Right atrium auricular region (tissue), 2 donors: ENCODE results near the gene GPC3. TPM values are rescaled to one million over a fixed set of nuclear protein-coding genes. Genes with fewer than 3 reads are reported as not detected.

Source experiments
- DNase-seq: peaks from one replicate; pipeline ENCODE4 v3.0.0-alpha.2; 2019; ENCODE audit warnings: low spot score
- H3K27ac ChIP-seq, 2 donors: fragments of 200-600 bp; sonication (generic); 1 replicate in 1 of 2; 2 replicates in 1 of 2; pipeline ENCODE4 v1.5.1; 2016 to 2019
- H3K27me3 ChIP-seq, 2 donors: fragments of 200-600 bp; sonication (generic); one replicate each; pipeline versions ENCODE4 v1.5.1 to v1.6.0; 2017 to 2019
- H3K36me3 ChIP-seq: fragments of 200-600 bp; sonication (generic); one replicate; pipeline ENCODE4 v1.5.1; 2016
- H3K4me1 ChIP-seq, 2 donors: fragments of 200-600 bp; sonication (generic); one replicate each; pipeline versions ENCODE4 v1.5.1 to v1.6.0; 2017 to 2019
- H3K4me3 ChIP-seq, 2 donors: fragments of 200-600 bp; sonication (generic); 1 replicate in 1 of 2; 2 replicates in 1 of 2; pipeline ENCODE4 v1.5.1; 2017 to 2019; ENCODE audit warnings: mild to moderate bottlenecking in 1 of 2, moderate library complexity in 1 of 2
- H3K9me3 ChIP-seq, 2 donors: fragments of 200-600 bp; sonication (generic); one replicate each; pipeline ENCODE4 v1.5.1; 2019
- CTCF ChIP-seq, 2 donors: fragments of 200-600 bp; sonication (generic); IDR thresholded peaks; one replicate each; pipeline ENCODE4 v1.5.1; 2019; ENCODE audit warnings: antibody characterized with exemption in 2 of 2
- total RNA-seq, 2 donors: library from RNA; depleted of rRNA; stranded (reverse); fragments of >200 nt; gene quantifications; one replicate each; pipeline ENCODE4 v1.1.0, GENCODE V29; 2016

Gene GPC3
- total RNA-seq, 2 donors from 2014 or later, result 3.5 to 18.6 TPM

- H3K36me3 ChIP-seq, result no peaks in the 10 kb centered on the region
- H3K9me3 ChIP-seq, result no peaks in the 10 kb centered on the region
- no peaks in the 10 kb centered on the region for H3K27me3 ChIP-seq
- no peak for TF ChIP-seq CTCF (IDR thresholded peaks at IDR 0.05)
- H3K4me1 ChIP-seq, result no peaks in the 10 kb centered on the region
- no peak for DNase-seq
- peak overlapping the region in 1 of 2 donors; percentile 36 for H3K27ac ChIP-seq
- no peak overlapping the region for H3K4me3 ChIP-seq
Measured at GRCh38 chrX:133646719-133647116, 338.7 kb downstream of the GPC3 start.

DNA sequence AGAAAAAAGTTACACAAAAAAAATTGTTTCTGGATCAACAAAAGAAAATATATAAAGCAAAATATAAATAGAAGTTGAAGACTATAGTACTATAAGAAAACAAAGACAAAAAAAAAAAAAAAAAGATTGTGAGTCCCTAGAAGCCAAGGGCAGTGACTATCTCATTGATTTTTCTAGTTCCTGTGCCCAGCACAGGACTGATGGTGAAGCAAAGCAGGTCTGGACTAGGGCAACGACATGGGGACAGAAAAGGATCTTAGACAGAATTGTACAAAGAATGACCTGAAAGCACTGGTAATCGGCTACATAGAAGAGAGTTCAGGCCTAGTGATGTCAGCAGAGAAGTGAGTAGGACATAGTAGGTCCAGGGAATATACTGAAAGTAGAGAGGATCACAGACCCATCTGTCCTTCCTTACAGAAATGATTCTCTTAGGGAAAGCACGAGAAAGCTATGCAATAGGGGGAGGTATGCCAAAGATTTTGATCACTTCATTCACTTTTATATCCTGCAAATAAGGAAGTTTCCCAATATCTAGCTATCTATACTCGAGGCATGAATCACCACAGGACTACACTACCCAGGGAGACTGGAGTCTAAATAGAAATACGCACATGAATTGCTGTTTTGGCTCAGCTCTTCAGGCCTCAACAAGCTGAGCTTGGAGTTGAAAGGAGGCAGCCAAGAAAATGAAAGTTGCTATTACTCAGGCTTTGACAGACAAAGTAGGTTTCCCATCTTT is 339.2 kb downstream of the GPC3 start:
- Histone ChIP-seq H3K4me1 (no peaks in the 10 kb centered on the region), H3K27ac (peak overlapping the region in 1 of 2 donors; percentile 36), H3K9me3 (no peaks in the 10 kb centered on the region), H3K36me3 (no peaks in the 10 kb centered on the region), H3K4me3 (no peak overlapping the region), H3K27me3 (no peaks in the 10 kb centered on the region)
- TF ChIP-seq CTCF (IDR thresholded peaks at IDR 0.05), result no peak
- no peak for DNase-seq

GRCh38 chrX:133645256-133645655 is 340.1 kb downstream of the GPC3 start:
- H3K27ac ChIP-seq, result no peak overlapping the region

DNA sequence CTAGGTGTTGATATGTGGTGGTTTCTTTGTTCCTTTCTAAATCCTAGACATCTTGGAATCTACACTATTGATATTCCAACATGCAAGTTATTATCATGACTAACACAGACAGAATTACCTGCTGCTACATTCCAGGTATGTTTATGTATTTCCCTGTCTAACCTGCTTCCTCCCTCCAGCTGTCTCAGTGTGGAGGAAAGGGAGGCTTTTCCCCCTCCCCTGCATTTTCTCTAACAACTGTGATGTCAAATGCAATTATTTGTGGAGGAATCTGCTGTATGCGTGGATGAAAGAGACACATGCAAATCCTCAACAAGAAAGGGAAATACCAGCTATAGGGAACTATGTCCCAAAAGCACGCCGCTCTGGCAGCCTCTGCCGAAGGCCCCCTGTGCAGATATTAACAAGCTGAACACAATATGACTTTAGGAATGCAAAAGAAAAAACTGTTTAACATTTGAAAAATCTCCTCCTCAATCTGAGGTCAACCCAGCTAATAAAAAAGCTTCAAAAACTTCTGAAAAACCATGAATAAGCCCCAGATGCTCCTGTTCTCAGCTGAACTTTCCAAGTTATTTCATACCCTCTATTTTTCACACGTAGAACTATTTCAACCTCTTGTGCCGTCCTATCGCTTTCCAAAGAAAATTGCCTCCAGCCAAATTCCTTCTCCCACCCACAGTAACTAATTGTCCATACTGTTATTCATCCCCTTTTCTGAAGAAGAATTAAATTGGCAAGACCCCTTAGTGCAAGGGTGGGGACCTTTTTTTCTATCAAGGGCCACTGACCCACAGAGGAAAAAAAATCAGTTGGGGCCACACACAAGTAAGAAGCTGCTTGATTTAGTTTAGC is 345.0 kb downstream of the GPC3 start:
- H3K27me3 ChIP-seq, result no peaks in the 10 kb centered on the region
- no peak for TF ChIP-seq CTCF (IDR thresholded peaks at IDR 0.05)
- DNase-seq, result no peak
- no peak overlapping the region for H3K27ac ChIP-seq
- no peaks in the 10 kb centered on the region for H3K9me3 ChIP-seq
- H3K4me1 ChIP-seq, result no peaks in the 10 kb centered on the region
- H3K4me3 ChIP-seq, result no peak overlapping the region
- no peaks in the 10 kb centered on the region for H3K36me3 ChIP-seq

More at GRCh38 chrX:133645256-133645655, 340.1 kb downstream of the GPC3 start:
- Histone ChIP-seq H3K4me3 (no peak overlapping the region), H3K4me1 (no peaks in the 10 kb centered on the region), H3K36me3 (no peaks in the 10 kb centered on the region), H3K27me3 (no peaks in the 10 kb centered on the region), H3K9me3 (no peaks in the 10 kb centered on the region)
- no peak for DNase-seq
- no peak for TF ChIP-seq CTCF (IDR thresholded peaks at IDR 0.05)

GRCh38 chrX:133639726-133640125 is 345.7 kb downstream of the GPC3 start:
- Histone ChIP-seq H3K36me3 (no peaks in the 10 kb centered on the region), H3K4me1 (no peaks in the 10 kb centered on the region), H3K27me3 (no peaks in the 10 kb centered on the region), H3K27ac (no peak overlapping the region), H3K9me3 (no peaks in the 10 kb centered on the region), H3K4me3 (no peak overlapping the region)
- no peak for TF ChIP-seq CTCF (IDR thresholded peaks at IDR 0.05)
- no peak for DNase-seq
